ENCODE measurements around the gene EXOG. TPM values are rescaled to one million over a fixed set of nuclear protein-coding genes. Genes with fewer than 3 reads are reported as not detected.

The EXOG gene
- total and polyA plus RNA-seq, 2 experiments from 2014 or later, result 5.0 to 7.0 TPM

- Histone ChIP-seq H3K9me3 (ENCODE audit: low read depth) (no peaks in the 10 kb centered on the region), H3K27me3 (peaks cover 4% of the 10 kb centered on the region), H3K4me3 (no peak overlapping the region), H3K27ac (no peak overlapping the region), H3K36me3 (no peaks in the 10 kb centered on the region), H3K4me1 (ENCODE audit: low read depth) (peaks cover 21% of the 10 kb centered on the region)
- peak; percentile 91 for TF ChIP-seq CTCF (IDR thresholded peaks at IDR 0.05; ENCODE audit: low read depth, low read length)
- peak; percentile 78 to 84 for DNase-seq (ENCODE audit: low read depth in 1 of 2, low spot score in 1 of 2)
Measured at GRCh38 chr3:38521391-38521987, 25.3 kb downstream of the EXOG start.

DNA sequence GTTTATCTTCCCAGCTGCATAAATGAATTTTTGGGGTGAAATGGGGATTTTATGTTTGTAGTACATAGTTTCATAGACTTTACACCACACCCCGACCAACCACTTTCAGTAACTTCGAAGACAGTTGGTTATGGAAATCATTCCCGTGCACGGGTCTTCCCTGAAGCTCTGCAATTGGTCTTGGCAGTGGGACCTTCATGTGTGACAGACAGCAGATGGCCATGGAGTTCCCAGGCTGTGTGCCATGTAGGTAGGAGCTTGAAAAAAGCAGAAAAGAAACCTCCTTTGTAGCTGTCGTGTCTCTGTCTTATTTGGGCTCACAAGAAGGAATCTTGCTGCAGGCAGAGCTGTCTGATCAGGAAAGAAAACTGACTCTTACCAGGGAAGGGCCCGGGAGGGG lies 25.9 kb downstream of the EXOG start:
- no peak overlapping the region for H3K4me3 ChIP-seq
- H3K9me3 ChIP-seq (ENCODE audit: low read depth), result no peaks in the 10 kb centered on the region
- H3K4me1 ChIP-seq (ENCODE audit: low read depth), result peaks cover 19% of the 10 kb centered on the region
- no peak for DNase-seq (ENCODE audit: low read depth in 1 of 2, low spot score in 1 of 2)
- no peak for TF ChIP-seq CTCF (IDR thresholded peaks at IDR 0.05; ENCODE audit: low read depth, low read length)
- H3K27ac ChIP-seq, result no peak overlapping the region
- H3K27me3 ChIP-seq, result peaks cover 4% of the 10 kb centered on the region
- no peaks in the 10 kb centered on the region for H3K36me3 ChIP-seq

- DNase-seq (ENCODE audit: low read depth in 1 of 2, low spot score in 1 of 2), result no peak
- peaks cover 8% of the 10 kb centered on the region for H3K4me1 ChIP-seq (ENCODE audit: low read depth)
- TF ChIP-seq CTCF (IDR thresholded peaks at IDR 0.05; ENCODE audit: low read depth, low read length), result no peak
- no peak overlapping the region for H3K27ac ChIP-seq
- H3K9me3 ChIP-seq (ENCODE audit: low read depth), result no peaks in the 10 kb centered on the region
- H3K36me3 ChIP-seq, result no peaks in the 10 kb centered on the region
- peaks cover 4% of the 10 kb centered on the region for H3K27me3 ChIP-seq
- no peak overlapping the region for H3K4me3 ChIP-seq
Measured at GRCh38 chr3:38524141-38524739, 28.1 kb downstream of the EXOG start.

- no peak overlapping the region for H3K27ac ChIP-seq
- no peaks in the 10 kb centered on the region for H3K9me3 ChIP-seq (ENCODE audit: low read depth)
- H3K36me3 ChIP-seq, result no peaks in the 10 kb centered on the region
- H3K4me3 ChIP-seq, result no peak overlapping the region
- TF ChIP-seq CTCF (IDR thresholded peaks at IDR 0.05; ENCODE audit: low read depth, low read length), result no peak
- H3K4me1 ChIP-seq (ENCODE audit: low read depth), result peaks cover under 1% of the 10 kb centered on the region
- peaks cover 7% of the 10 kb centered on the region for H3K27me3 ChIP-seq
- no peak for DNase-seq (ENCODE audit: low read depth in 1 of 2, low spot score in 1 of 2)
Measured at GRCh38 chr3:38526792-38527191, 30.7 kb downstream of the EXOG start.

DNA sequence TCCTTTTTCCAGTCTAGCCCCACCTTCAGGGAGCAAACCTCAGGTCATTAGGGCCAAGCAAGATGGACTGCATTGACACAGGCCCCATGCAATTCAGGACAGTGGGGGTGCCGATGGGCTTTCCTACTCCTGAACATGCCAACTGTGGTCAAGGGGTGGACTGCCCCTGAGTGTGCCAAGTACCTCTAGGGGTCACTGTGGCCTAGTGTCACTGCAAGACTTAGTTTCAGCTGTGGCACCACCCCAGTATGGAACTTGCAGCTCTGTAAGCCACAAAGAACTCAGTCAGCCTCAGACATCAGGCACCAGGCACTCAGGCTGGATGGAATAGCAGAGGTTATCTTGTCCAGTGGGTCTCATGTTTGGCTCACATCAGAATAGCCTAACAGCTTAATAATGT lies 32.3 kb downstream of the EXOG start:
- TF ChIP-seq CTCF (IDR thresholded peaks at IDR 0.05; ENCODE audit: low read depth, low read length), result no peak
- Histone ChIP-seq H3K9me3 (ENCODE audit: low read depth) (no peaks in the 10 kb centered on the region), H3K4me3 (no peak overlapping the region)

More for the DNA sequence above, 32.3 kb downstream of the EXOG start:
- peak in 1 of 2 donors; percentile 46 for DNase-seq (ENCODE audit: low read depth in 1 of 2, low spot score in 1 of 2)
- Histone ChIP-seq H3K4me1 (ENCODE audit: low read depth) (peaks cover 15% of the 10 kb centered on the region), H3K27me3 (peaks cover 7% of the 10 kb centered on the region), H3K27ac (no peak overlapping the region), H3K36me3 (no peaks in the 10 kb centered on the region)
